Eye (tissue), 1 donor: Measurements from ENCODE around the gene SLC25A26.
A peak's percentile ranks its signal among the peaks of the same experiment; 100 is the strongest.
"Not testable (repeated sequence)": the region's sequence is repeated elsewhere in the genome, so short reads cannot be mapped to it uniquely, and the experiment has no call there.

Experiments
- DNase-seq: peaks from one replicate; pipeline ENCODE4 v3.0.0-alpha.2; 2015

The SLC25A26 gene

GRCh38 chr3:66220602-66221377 is at the start of gene SLC25A26:
Gene SLC25A26 (plus strand): TSS chr3:66221001. CDS start chr3:66221095, 94 bp downstream.
- DNase-seq, result peak; percentile 98

- DNase-seq, result no peak
Observed at GRCh38 chr3:66172394-66172793, 48.4 kb upstream of the SLC25A26 start.

- no peak for DNase-seq
Observed at GRCh38 chr3:66177026-66177425, 43.8 kb upstream of the SLC25A26 start.

GRCh38 chr3:66178206-66178605 is 42.6 kb upstream of the SLC25A26 start:
- no peak for DNase-seq

GRCh38 chr3:66179793-66180192 is 41.0 kb upstream of the SLC25A26 start:
- DNase-seq, result no peak

- no peak for DNase-seq
Observed at GRCh38 chr3:66181764-66182163, 39.0 kb upstream of the SLC25A26 start.

GRCh38 chr3:66182246-66182645 is 38.6 kb upstream of the SLC25A26 start:
- DNase-seq, result no peak

GRCh38 chr3:66186545-66186944 is 34.3 kb upstream of the SLC25A26 start:
- DNase-seq, result no peak

- DNase-seq, result peak; percentile 89
Observed at GRCh38 chr3:66195347-66195783, 25.4 kb upstream of the SLC25A26 start.

GRCh38 chr3:66196633-66197032 is 24.2 kb upstream of the SLC25A26 start:
- DNase-seq, result no peak

- DNase-seq, result peak; percentile 34
Observed at GRCh38 chr3:66198437-66199088, 22.2 kb upstream of the SLC25A26 start.

GRCh38 chr3:66199089-66199473 is 21.7 kb upstream of the SLC25A26 start:
- no peak for DNase-seq

GRCh38 chr3:66200147-66200546 is 20.7 kb upstream of the SLC25A26 start:
- no peak for DNase-seq

GRCh38 chr3:66200786-66201185 is 20.0 kb upstream of the SLC25A26 start:
- no peak for DNase-seq

- DNase-seq, result no peak
Observed at GRCh38 chr3:66203275-66203674, 17.5 kb upstream of the SLC25A26 start.

- no peak for DNase-seq
Observed at GRCh38 chr3:66206806-66207205, 14.0 kb upstream of the SLC25A26 start.

- no peak for DNase-seq
Observed at GRCh38 chr3:66208189-66208588, 12.6 kb upstream of the SLC25A26 start.

- no peak for DNase-seq
Observed at GRCh38 chr3:66210687-66211295, 10.0 kb upstream of the SLC25A26 start.

- DNase-seq, result no peak
Observed at GRCh38 chr3:66211779-66212178, 9.0 kb upstream of the SLC25A26 start.

GRCh38 chr3:66215106-66215505 is 5.7 kb upstream of the SLC25A26 start:
- no peak for DNase-seq

- DNase-seq, result peak; percentile 17
Observed at GRCh38 chr3:66220066-66220465, 735 bp upstream of the SLC25A26 start.

GRCh38 chr3:66224220-66224619 is 3.4 kb downstream of the SLC25A26 start:
- no peak for DNase-seq

GRCh38 chr3:66226093-66226492 is 5.3 kb downstream of the SLC25A26 start:
- DNase-seq, result not testable (repeated sequence)

GRCh38 chr3:66227051-66227450 is 6.2 kb downstream of the SLC25A26 start:
- no peak for DNase-seq
